Hepatocyte (in vitro differentiated cells): ENCODE data around the gene S1PR3. TPM values are rescaled to one million over a fixed set of nuclear protein-coding genes. Genes with fewer than 3 reads are reported as not detected.

ENCODE experiments used
- DNase-seq: peaks from one replicate; pipeline ENCODE4 v3.0.0-alpha.2; 2016; ENCODE audit warnings: low spot score
- H2AFZ ChIP-seq: fragments of 200-600 bp; sonication (generic); 2 replicates; pipeline ENCODE4 v1.6.0; 2016; ENCODE audit warnings: antibody characterized with exemption, mild to moderate bottlenecking
- H3K27ac ChIP-seq: fragments of 200-600 bp; sonication (generic); 2 replicates; pipeline ENCODE4 v1.5.1; 2016; ENCODE audit warnings: mild to moderate bottlenecking
- H3K27me3 ChIP-seq: fragments of 200-600 bp; sonication (generic); 2 replicates; pipeline ENCODE4 v1.6.1; 2016
- H3K36me3 ChIP-seq: fragments of 200-600 bp; sonication (generic); replicated peaks from 2 replicates; pipeline ENCODE4 v1.5.1; 2016; ENCODE audit warnings: low read depth; ENCODE audit not compliant: insufficient read depth
- H3K4me1 ChIP-seq: fragments of 200-600 bp; sonication (generic); 2 replicates; pipeline ENCODE4 v1.5.1; 2016; ENCODE audit warnings: mild to moderate bottlenecking, moderate library complexity; ENCODE audit not compliant: insufficient read depth
- H3K4me2 ChIP-seq: fragments of 200-600 bp; sonication (generic); 2 replicates; pipeline ENCODE4 v1.6.0; 2016
- H3K4me3 ChIP-seq: fragments of 200-600 bp; sonication (generic); 2 replicates; pipeline ENCODE4 v1.5.1; 2016; ENCODE audit warnings: mild to moderate bottlenecking
- H3K79me2 ChIP-seq: fragments of 200-600 bp; sonication (generic); 2 replicates; pipeline ENCODE4 v1.6.0; 2017; ENCODE audit warnings: mild to moderate bottlenecking
- H3K9me2 ChIP-seq: fragments of 200-600 bp; sonication (generic); replicated peaks from 2 replicates; pipeline ENCODE4 v1.6.0; 2017; ENCODE audit warnings: mild to moderate bottlenecking; ENCODE audit not compliant: insufficient read depth
- H3K9me3 ChIP-seq: fragments of 200-600 bp; sonication (generic); 2 replicates; pipeline ENCODE4 v1.5.1; 2016; ENCODE audit warnings: low read depth, mild to moderate bottlenecking
- H4K20me1 ChIP-seq: fragments of 200-600 bp; sonication (generic); 2 replicates; pipeline ENCODE4 v1.6.0; 2016; ENCODE audit warnings: mild to moderate bottlenecking; ENCODE audit not compliant: insufficient read depth, poor library complexity, severe bottlenecking
- CTCF ChIP-seq: fragments of 200-600 bp; sonication (generic); IDR thresholded peaks from 2 replicates; pipeline ENCODE4 v1.5.1; 2016; ENCODE audit warnings: antibody characterized with exemption, mild to moderate bottlenecking; ENCODE audit not compliant: poor library complexity
- EZH2 ChIP-seq: fragments of 200-600 bp; sonication (generic); IDR thresholded peaks from 2 replicates; pipeline ENCODE4 v1.6.1; 2016; ENCODE audit warnings: antibody characterized with exemption, mild to moderate bottlenecking, borderline replicate concordance
- EZH2phosphoT487 ChIP-seq: fragments of 200-600 bp; sonication (generic); IDR thresholded peaks from one replicate; pipeline ENCODE4 v1.6.1; 2018; ENCODE audit warnings: antibody characterized with exemption, mild to moderate bottlenecking, low read depth, moderate library complexity; ENCODE audit not compliant: unreplicated experiment, severe bottlenecking
- WGBS: methylation state at CpG from one replicate; pipeline ENCODE4 v1.1.6; 2016; ENCODE audit warnings: low lambda C conversion rate; ENCODE audit errors: missing lambda C conversion rate; 5-methylcytosine and 5-hydroxymethylcytosine counted together
- polyA plus RNA-seq: library from polyadenylated mRNA; unstranded; fragments of >200 nt; fragmentation: Nextera tagmentation; extraction: Ambion mirVana; gene quantifications from 2 replicates; pipeline ENCODE4 v1.2.1, GENCODE V29; 2016
- total RNA-seq: library from RNA; depleted of rRNA; stranded (reverse); fragments of >200 nt; gene quantifications from 2 replicates; pipeline ENCODE4 v1.2.3, GENCODE V29; 2014

The S1PR3 gene
- total and polyA plus RNA-seq, 2 experiments from 2014 or later, result 21.4 to 46.1 TPM

DNA sequence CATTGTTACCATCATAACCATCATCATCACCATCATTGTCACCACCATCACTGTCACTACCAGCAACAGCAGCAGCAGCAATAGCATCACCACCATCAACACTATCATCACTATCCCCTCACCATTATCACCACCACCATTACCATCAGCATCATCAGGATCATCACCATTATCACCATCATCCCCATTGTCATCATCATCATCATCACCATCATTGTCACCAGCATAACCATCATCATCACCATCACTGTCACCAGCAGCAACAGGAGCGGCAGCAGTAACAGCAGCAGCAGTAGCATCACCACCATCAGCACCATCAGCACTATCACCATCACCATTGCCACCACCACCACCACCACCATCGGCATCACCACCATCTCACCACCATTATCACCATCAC lies 48.4 kb downstream of the S1PR3 start:
- Histone ChIP-seq H3K79me2 (no peaks in the 10 kb centered on the region), H3K4me3 (no peak overlapping the region), H3K27ac (no peak overlapping the region), H3K4me1 (peaks cover 14% of the 10 kb centered on the region), H3K36me3 (no peaks in the 10 kb centered on the region), H3K4me2 (no peak overlapping the region), H2AFZ (no peak overlapping the region), H4K20me1 (no peaks in the 10 kb centered on the region), H3K9me3 (no peaks in the 10 kb centered on the region), H3K9me2 (no peaks in the 10 kb centered on the region), H3K27me3 (no peaks in the 10 kb centered on the region)
- DNase-seq, result no peak
- TF ChIP-seq EZH2, result no peak
- TF ChIP-seq CTCF, result no peak
- TF ChIP-seq EZH2phosphoT487, result no peak
- WGBS, result 100% methylated on average over 2 of the region's 2 CpGs

- TF ChIP-seq EZH2 (no peak), EZH2phosphoT487 (no peak), CTCF (no peak)
- H3K27ac ChIP-seq, result no peak overlapping the region
- no peaks in the 10 kb centered on the region for H3K79me2 ChIP-seq
- H3K9me3 ChIP-seq, result no peaks in the 10 kb centered on the region
- H3K4me1 ChIP-seq, result no peaks in the 10 kb centered on the region
- H4K20me1 ChIP-seq, result no peaks in the 10 kb centered on the region
- no peak overlapping the region for H2AFZ ChIP-seq
- H3K27me3 ChIP-seq, result no peaks in the 10 kb centered on the region
- no peaks in the 10 kb centered on the region for H3K9me2 ChIP-seq
- 92% methylated on average over 9 of the region's 9 CpGs for WGBS
- H3K36me3 ChIP-seq, result no peaks in the 10 kb centered on the region
- DNase-seq, result no peak
- H3K4me2 ChIP-seq, result no peak overlapping the region
- no peak overlapping the region for H3K4me3 ChIP-seq
Observed at GRCh38 chr9:89042984-89043383, 51.7 kb downstream of the S1PR3 start.

DNA sequence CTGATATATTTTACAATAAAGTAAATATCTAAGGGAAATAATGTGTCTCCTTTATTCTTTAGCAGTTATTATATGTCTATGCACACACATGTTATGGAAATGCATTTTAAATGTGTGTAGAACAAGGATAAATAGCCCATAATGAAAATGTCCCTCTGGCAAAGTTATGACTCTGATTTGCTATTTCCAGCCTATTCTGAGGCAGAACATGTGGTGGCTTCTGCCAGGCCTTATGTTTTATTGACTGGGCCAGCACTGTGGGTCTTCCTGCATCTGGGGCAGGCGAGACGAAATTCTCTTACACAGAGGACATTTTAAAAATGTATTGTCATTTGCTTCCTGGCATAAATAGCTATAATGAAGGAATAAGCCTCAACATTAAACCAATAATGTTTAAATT lies 52.8 kb downstream of the S1PR3 start:
- no peaks in the 10 kb centered on the region for H3K79me2 ChIP-seq
- no peak for DNase-seq
- no peak overlapping the region for H3K27ac ChIP-seq
- no peaks in the 10 kb centered on the region for H4K20me1 ChIP-seq
- no peaks in the 10 kb centered on the region for H3K4me1 ChIP-seq
- WGBS, result 88% methylated on average over 2 of the region's 2 CpGs
- H2AFZ ChIP-seq, result no peak overlapping the region
- no peak overlapping the region for H3K4me2 ChIP-seq
- H3K9me3 ChIP-seq, result no peaks in the 10 kb centered on the region
- no peaks in the 10 kb centered on the region for H3K36me3 ChIP-seq
- H3K27me3 ChIP-seq, result no peaks in the 10 kb centered on the region
- no peak overlapping the region for H3K4me3 ChIP-seq
- no peaks in the 10 kb centered on the region for H3K9me2 ChIP-seq
- no peak for TF ChIP-seq EZH2phosphoT487
- no peak for TF ChIP-seq CTCF

GRCh38 chr9:89044881-89045280 lies 53.6 kb downstream of the S1PR3 start:
- no peaks in the 10 kb centered on the region for H3K9me3 ChIP-seq
- no peak overlapping the region for H3K27ac ChIP-seq
- DNase-seq, result no peak
- 98% methylated on average over 4 of the region's 4 CpGs for WGBS
- no peak for TF ChIP-seq EZH2
- no peak for TF ChIP-seq CTCF
- no peak for TF ChIP-seq EZH2phosphoT487
- H4K20me1 ChIP-seq, result no peaks in the 10 kb centered on the region
- no peaks in the 10 kb centered on the region for H3K36me3 ChIP-seq
- no peak overlapping the region for H3K4me2 ChIP-seq
- no peaks in the 10 kb centered on the region for H3K27me3 ChIP-seq
- H3K4me3 ChIP-seq, result no peak overlapping the region
- H3K4me1 ChIP-seq, result no peaks in the 10 kb centered on the region
- H3K9me2 ChIP-seq, result no peaks in the 10 kb centered on the region
- no peaks in the 10 kb centered on the region for H3K79me2 ChIP-seq
- no peak overlapping the region for H2AFZ ChIP-seq
